Fibroblast of villous mesenchyme (primary cell): ENCODE results near the gene KRT82. TPM values are rescaled to one million over a fixed set of nuclear protein-coding genes. Genes with fewer than 3 reads are reported as not detected.

Experiments used
- DNase-seq: peaks from one replicate; pipeline ENCODE4 v3.0.0-alpha.2; 2010; ENCODE audit warnings: low read depth
- H3K4me3 ChIP-seq: 2 replicates; pipeline ENCODE4 v1.5.1; 2011; ENCODE audit warnings: low read depth, mild to moderate bottlenecking, low read length
- total RNA-seq: library from RNA; depleted of rRNA; stranded (reverse); fragments of >200 nt; gene quantifications from 2 replicates; pipeline ENCODE4 v1.2.3, GENCODE V29; 2012
- TF ChIP-seq, protein P1 (sequence below): IDR thresholded peaks from 2 replicates; pipeline ENCODE4 v1.5.1; 2012; ENCODE audit warnings: low read depth, mild to moderate bottlenecking, low read length; ENCODE audit not compliant: insufficient read depth

The KRT82 gene
- total RNA-seq, 1 donor, result not detected

DNA sequence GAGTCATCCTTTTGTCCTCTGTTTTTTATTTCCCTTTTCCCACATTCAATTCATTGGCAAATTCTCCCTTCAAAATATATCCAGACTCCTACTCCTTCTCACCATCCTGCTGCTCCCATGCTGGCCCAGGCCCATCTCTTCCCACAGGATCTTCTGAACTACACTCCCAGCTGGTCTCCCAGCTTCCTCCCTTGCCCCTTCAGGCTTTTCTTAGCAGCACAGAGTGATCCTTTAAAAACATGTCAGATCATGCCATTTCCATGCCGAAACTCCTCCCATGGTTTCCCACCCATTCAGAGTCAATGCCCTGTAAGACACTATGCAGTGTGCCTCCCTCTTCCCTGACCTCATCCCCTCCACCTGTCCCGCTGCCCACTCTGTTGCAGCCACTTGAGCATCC is 18.3 kb downstream of the KRT82 start:
- TF ChIP-seq, protein P1, sequence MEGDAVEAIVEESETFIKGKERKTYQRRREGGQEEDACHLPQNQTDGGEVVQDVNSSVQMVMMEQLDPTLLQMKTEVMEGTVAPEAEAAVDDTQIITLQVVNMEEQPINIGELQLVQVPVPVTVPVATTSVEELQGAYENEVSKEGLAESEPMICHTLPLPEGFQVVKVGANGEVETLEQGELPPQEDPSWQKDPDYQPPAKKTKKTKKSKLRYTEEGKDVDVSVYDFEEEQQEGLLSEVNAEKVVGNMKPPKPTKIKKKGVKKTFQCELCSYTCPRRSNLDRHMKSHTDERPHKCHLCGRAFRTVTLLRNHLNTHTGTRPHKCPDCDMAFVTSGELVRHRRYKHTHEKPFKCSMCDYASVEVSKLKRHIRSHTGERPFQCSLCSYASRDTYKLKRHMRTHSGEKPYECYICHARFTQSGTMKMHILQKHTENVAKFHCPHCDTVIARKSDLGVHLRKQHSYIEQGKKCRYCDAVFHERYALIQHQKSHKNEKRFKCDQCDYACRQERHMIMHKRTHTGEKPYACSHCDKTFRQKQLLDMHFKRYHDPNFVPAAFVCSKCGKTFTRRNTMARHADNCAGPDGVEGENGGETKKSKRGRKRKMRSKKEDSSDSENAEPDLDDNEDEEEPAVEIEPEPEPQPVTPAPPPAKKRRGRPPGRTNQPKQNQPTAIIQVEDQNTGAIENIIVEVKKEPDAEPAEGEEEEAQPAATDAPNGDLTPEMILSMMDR, result no peak
- H3K4me3 ChIP-seq, result no peak overlapping the region
- DNase-seq, result no peak

DNA sequence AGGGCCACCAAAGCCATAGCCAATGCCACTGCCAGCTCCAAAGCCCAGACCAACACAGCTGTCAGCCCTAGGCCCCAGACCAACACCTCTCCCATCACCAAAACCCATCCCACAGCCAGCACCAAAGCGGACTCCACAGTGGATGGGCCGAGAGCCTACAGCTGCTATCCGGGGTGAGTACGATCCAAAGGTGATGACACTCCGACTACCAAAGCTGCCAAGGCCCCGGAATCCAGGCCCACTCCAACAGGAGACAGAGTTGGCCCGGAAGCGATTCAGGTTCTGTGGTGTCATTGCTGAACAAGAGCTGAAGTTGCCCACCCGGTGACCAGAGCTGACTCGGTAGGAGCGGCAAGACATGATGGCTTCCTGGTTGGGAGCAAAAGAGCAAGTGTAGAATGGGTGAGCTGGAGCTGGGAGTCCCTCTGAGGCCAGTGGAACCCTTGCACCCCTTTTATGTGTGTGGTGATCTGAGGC is 20.9 kb downstream of the KRT82 start, which contains the start of gene KRT84:
Gene KRT84 (minus strand): TSS at position 427 of the 477 bp plus-strand sequence. CDS start 67 bp downstream, at position 360.
- no peak for DNase-seq
- no peak within 1 kb of the TSS for H3K4me3 ChIP-seq
- TF ChIP-seq, protein P1, result no peak

DNA sequence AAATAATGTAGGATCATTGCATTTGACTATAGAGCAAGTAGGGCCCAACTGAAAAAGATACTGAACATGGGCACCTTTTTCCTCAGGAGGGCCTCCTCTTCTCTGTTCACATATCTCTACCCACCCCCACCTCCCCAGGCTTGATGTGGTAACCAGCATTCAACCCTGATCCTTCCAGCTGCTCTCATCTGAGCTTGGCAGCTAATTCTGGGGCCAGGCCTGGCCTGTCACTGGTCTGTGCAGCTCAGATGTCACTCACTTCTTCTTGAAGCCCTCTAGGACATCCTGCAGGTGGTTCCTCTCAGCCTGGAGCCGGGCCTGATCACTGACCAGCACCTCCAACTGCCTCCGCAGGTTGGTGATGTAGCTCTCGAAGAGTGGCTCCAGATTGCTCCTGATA is 22.8 kb downstream of the KRT82 start:
- TF ChIP-seq, protein P1, result no peak
- no peak for DNase-seq
- H3K4me3 ChIP-seq, result no peak overlapping the region

DNA sequence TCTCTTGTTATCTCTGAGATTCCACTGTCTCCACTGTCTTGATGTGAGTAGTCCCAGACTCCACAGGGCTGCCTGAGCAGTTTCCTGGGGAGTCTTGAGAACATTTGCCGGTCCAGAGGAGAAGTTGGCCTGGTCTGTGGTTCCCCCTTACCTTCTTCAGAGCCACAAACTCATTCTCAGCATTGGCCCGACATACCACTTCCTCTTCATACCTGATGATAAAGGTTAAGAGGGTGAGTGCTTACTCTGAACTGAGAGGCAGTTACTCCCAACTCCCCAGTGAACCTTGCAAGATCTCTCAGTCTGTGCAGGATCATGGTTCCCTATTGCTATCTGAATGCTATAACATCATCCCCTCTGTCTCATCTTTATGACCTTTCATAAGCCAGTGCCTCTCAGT is 23.3 kb downstream of the KRT82 start:
- no peak for DNase-seq
- TF ChIP-seq, protein P1, result no peak
- no peak overlapping the region for H3K4me3 ChIP-seq

DNA sequence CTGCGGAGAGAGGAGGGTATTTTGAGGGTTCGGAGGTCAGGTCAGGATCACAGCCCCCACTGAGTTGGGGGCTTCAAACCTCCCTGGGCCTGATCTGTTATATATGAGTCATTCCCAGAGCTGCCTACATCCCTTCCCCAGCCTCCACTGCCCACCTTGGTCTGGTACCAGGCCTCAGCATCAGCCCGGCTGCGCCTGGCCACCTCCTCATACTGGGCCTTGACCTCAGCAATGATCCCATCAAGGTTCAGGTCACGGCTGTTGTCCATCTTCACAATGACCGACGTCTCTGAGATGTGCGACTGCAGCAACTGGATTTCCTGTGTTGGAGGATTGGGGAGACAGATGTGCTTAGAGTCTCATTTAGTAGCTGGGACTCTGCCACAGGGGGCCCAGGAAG is 24.9 kb downstream of the KRT82 start:
- no peak for DNase-seq
- TF ChIP-seq, protein P1, result no peak
- H3K4me3 ChIP-seq, result no peak overlapping the region

DNA sequence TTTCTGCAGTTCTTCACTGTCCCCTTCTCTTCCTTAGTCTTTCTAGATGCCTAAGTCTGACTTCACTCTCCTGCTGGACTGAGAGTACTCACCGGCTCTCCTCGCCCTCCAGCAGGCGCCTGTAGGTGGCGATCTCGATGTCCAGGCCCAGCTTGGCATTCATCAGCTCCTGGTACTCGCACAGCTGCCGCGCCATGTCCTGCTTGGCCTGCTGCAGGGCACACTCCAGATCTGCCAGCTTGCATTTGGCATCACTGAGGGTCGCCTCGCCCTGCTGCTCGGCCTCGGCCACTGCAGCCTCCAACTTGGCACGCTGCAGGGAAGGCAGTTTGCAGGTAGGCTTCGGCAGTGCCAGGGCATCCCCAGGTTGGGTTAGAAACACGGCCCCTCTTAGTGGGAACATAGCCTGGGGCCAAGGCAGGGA is 25.9 kb downstream of the KRT82 start:
- peak; percentile 11 for DNase-seq
- TF ChIP-seq, protein P1, result peak; percentile 60

DNA sequence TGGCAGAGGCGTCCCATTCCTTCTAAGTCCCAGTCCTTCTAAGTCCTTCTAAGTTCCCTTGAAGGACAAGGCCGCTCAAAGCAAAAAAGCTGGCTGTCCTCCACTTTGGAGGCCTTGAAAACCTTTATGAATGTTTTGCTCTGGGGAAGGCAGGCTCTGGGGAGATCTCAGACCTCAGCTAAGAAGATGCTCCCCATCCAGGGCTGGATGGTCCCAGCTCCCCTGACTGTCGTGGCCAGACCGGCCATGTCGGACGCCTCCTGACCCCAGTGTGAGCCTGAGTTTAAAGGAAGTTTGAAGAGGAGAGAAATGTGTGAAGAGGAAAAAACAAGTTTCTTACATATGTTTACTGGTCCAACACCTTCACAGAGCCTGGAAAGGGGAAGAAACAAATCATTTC is 26.6 kb downstream of the KRT82 start:
- TF ChIP-seq, protein P1, result no peak
- no peak for DNase-seq
- H3K4me3 ChIP-seq, result no peak overlapping the region

More for the DNA sequence above, 25.9 kb downstream of the KRT82 start:
- H3K4me3 ChIP-seq, result no peak overlapping the region
